ENCODE measurements around the gene TBX19. TPM values are rescaled to one million over a fixed set of nuclear protein-coding genes. Genes with fewer than 3 reads are reported as not detected.

Gene TBX19
- polyA plus RNA-seq, 1 donor (not counting 4 experiments of a cell fraction or from before 2014, with no cell fraction given): 0.93 TPM

DNA sequence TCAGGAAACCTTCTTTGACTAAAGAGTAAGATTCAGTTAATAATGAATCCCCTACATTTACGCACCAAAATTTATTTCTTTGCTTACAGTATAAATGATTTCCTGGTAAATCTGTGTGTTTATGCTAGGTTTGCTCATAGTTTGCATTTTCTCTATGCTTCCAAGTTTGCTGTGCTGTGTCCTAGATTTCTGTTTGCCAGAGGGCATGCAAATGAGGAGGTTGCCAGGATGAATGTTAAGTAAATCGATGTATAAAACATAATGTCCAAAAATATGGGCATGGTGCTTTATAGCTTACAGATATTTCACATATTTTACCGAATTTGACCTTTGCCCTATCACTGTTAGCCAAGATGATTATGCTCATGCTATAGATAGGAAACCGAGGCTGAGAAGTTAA is 63.8 kb downstream of the TBX19 start:
- H2AFZ ChIP-seq (ENCODE audit: control insufficient read depth, low read length): no peak overlapping the region
- no peaks in the 10 kb centered on the region for H3K27me3 ChIP-seq (ENCODE audit: control insufficient read depth, extremely low read depth, insufficient read depth, low read length)
- H3K9ac ChIP-seq (ENCODE audit: control insufficient read depth, extremely low read depth, insufficient read depth, low read length): no peak overlapping the region
- H3K79me2 ChIP-seq (ENCODE audit: control insufficient read depth, insufficient read depth, low read length): no peaks in the 10 kb centered on the region
- no peak overlapping the region for H3K4me3 ChIP-seq (ENCODE audit: control insufficient read depth in 2 of 3, extremely low read depth in 1 of 3, insufficient read depth in 2 of 3, low read depth in 1 of 3, low read length in 3 of 3)
- FAIRE-seq (no peak), DNase-seq (ENCODE audit: low read depth, low spot score) (no peak)
- H3K27ac ChIP-seq (ENCODE audit: control insufficient read depth, insufficient read depth, low read length): no peak overlapping the region
- H4K20me1 ChIP-seq (ENCODE audit: control insufficient read depth, extremely low read depth, insufficient read depth, low read length): no peaks in the 10 kb centered on the region
- dilution Hi-C loops (cut with MboI; ENCODE audit: extremely low pct_ligation_motif_present, low sequenced_read_pairs): no loop called here
- no peaks in the 10 kb centered on the region for H3K9me1 ChIP-seq (ENCODE audit: control insufficient read depth, extremely low read depth, insufficient read depth, low read length)
- TF ChIP-seq CTCF (optimal IDR thresholded peaks at IDR 0.05 in 1 of 3, IDR thresholded peaks at IDR 0.05 in 1 of 3, conservative IDR thresholded peaks at IDR 0.05 in 1 of 3; ENCODE audit: extremely low read depth in 1 of 3, insufficient read depth in 2 of 3, low read length in 3 of 3) (no peak), EZH2 (IDR thresholded peaks at IDR 0.05; ENCODE audit: low read length) (no peak)
- H3K4me1 ChIP-seq (ENCODE audit: control insufficient read depth, extremely low read depth, insufficient read depth, low read length): peaks cover 4% of the 10 kb centered on the region
- H3K4me2 ChIP-seq (ENCODE audit: control insufficient read depth, extremely low read depth, insufficient read depth, low read depth, low read length): no peak overlapping the region
- no peaks in the 10 kb centered on the region for H3K9me3 ChIP-seq (ENCODE audit: control insufficient read depth, low read depth, low read length)
- H3K36me3 ChIP-seq (ENCODE audit: control insufficient read depth in 2 of 2, extremely low read depth in 1 of 2, insufficient read depth in 2 of 2, low read length in 2 of 2): no peaks in the 10 kb centered on the region

DNA sequence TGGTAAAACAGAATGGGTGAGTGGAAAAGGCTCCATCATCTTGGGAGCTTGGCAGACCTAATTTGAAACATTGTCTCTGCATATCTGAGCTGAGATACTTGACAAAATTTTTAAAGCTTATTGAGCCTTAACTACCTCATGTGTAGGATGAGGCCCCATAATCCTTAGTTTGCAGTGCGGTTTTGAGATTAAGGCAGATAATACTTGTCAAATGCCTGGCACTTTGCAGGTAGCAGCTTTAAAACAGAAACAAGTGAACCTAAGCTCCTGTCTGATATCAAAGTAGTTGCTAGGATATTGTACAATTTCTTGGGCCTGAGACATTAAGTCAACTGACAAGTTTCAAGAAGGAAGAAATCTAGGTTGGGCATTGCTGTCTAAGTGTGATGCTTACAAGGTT is 65.3 kb downstream of the TBX19 start:
- no peak overlapping the region for H3K27ac ChIP-seq (ENCODE audit: control insufficient read depth, insufficient read depth, low read length)
- no peak overlapping the region for H3K9ac ChIP-seq (ENCODE audit: control insufficient read depth, extremely low read depth, insufficient read depth, low read length)
- no peaks in the 10 kb centered on the region for H3K27me3 ChIP-seq (ENCODE audit: control insufficient read depth, extremely low read depth, insufficient read depth, low read length)
- no peaks in the 10 kb centered on the region for H3K9me3 ChIP-seq (ENCODE audit: control insufficient read depth, low read depth, low read length)
- no peaks in the 10 kb centered on the region for H3K9me1 ChIP-seq (ENCODE audit: control insufficient read depth, extremely low read depth, insufficient read depth, low read length)
- peaks cover 4% of the 10 kb centered on the region for H3K4me1 ChIP-seq (ENCODE audit: control insufficient read depth, extremely low read depth, insufficient read depth, low read length)
- H2AFZ ChIP-seq (ENCODE audit: control insufficient read depth, low read length): no peak overlapping the region
- no peak overlapping the region for H3K4me2 ChIP-seq (ENCODE audit: control insufficient read depth, extremely low read depth, insufficient read depth, low read depth, low read length)
- dilution Hi-C loops (cut with MboI; ENCODE audit: extremely low pct_ligation_motif_present, low sequenced_read_pairs): no loop called here
- FAIRE-seq: no peak
- no peak for DNase-seq (ENCODE audit: low read depth, low spot score)
- no peaks in the 10 kb centered on the region for H3K79me2 ChIP-seq (ENCODE audit: control insufficient read depth, insufficient read depth, low read length)
- TF ChIP-seq EZH2 (IDR thresholded peaks at IDR 0.05; ENCODE audit: low read length): no peak
- no peak for TF ChIP-seq CTCF (optimal IDR thresholded peaks at IDR 0.05 in 1 of 3, IDR thresholded peaks at IDR 0.05 in 1 of 3, conservative IDR thresholded peaks at IDR 0.05 in 1 of 3; ENCODE audit: extremely low read depth in 1 of 3, insufficient read depth in 2 of 3, low read length in 3 of 3)
- no peaks in the 10 kb centered on the region for H4K20me1 ChIP-seq (ENCODE audit: control insufficient read depth, extremely low read depth, insufficient read depth, low read length)
- H3K4me3 ChIP-seq (ENCODE audit: control insufficient read depth in 2 of 3, extremely low read depth in 1 of 3, insufficient read depth in 2 of 3, low read depth in 1 of 3, low read length in 3 of 3): no peak overlapping the region
- H3K36me3 ChIP-seq (ENCODE audit: control insufficient read depth in 2 of 2, extremely low read depth in 1 of 2, insufficient read depth in 2 of 2, low read length in 2 of 2): no peaks in the 10 kb centered on the region

All from keratinocyte (primary cell).